Right hindlimb (tissue), 1 donor: ENCODE data around the gene IGHMBP2.

Experiments
- DNase-seq: peaks from one replicate; pipeline ENCODE4 v3.0.0-alpha.2; 2018

Gene IGHMBP2

DNA sequence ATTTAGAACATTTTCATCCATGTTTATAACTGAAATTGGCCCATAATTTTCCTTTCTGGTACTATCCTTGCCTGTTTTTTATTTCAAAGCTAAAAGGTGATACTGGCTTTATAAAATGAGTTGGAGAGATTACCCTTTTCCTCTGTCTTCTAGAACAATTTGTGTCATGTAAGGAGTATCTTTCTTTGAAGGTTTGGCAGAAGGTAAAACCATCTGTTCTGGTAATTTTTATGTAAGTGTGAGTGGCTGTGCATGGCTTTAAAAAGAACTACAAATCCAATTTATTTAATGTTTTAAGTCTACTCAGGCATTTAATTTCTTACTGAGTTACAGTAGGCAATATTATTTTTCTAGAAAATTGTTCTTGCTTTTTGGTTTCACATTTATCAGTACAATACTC is 84.8 kb downstream of the IGHMBP2 start:
- DNase-seq = no peak
